ENCODE measurements around the gene RAVER2.
"Not testable (repeated sequence)": the region's sequence is repeated elsewhere in the genome, so short reads cannot be mapped to it uniquely, and the experiment has no call there.

RAVER2 gene

GRCh38 chr1:64744492-64745180 is at the start of gene RAVER2:
Gene RAVER2 (plus strand): TSS chr1:64745075. CDS start chr1:64745173, 98 bp downstream.
- peak; percentile 75 for DNase-seq (ENCODE audit: low read depth)
- TF ChIP-seq CTCF (IDR thresholded peaks at IDR 0.05; ENCODE audit: insufficient read depth, low read depth, low read length, missing control alignments): peak; percentile 44
- H3K4me3 ChIP-seq (ENCODE audit: low read length): peak within 1 kb of the TSS; percentile 76

GRCh38 chr1:64696879-64697278 is 48.0 kb upstream of the RAVER2 start:
- TF ChIP-seq CTCF (IDR thresholded peaks at IDR 0.05; ENCODE audit: insufficient read depth, low read depth, low read length, missing control alignments): no peak
- no peak overlapping the region for H3K4me3 ChIP-seq (ENCODE audit: low read length)
- no peak for DNase-seq (ENCODE audit: low read depth)

GRCh38 chr1:64699327-64699726 is 45.5 kb upstream of the RAVER2 start:
- no peak overlapping the region for H3K4me3 ChIP-seq (ENCODE audit: low read length)
- no peak for DNase-seq (ENCODE audit: low read depth)
- no peak for TF ChIP-seq CTCF (IDR thresholded peaks at IDR 0.05; ENCODE audit: insufficient read depth, low read depth, low read length, missing control alignments)

GRCh38 chr1:64701071-64701470 is 43.8 kb upstream of the RAVER2 start:
- no peak overlapping the region for H3K4me3 ChIP-seq (ENCODE audit: low read length)
- no peak for TF ChIP-seq CTCF (IDR thresholded peaks at IDR 0.05; ENCODE audit: insufficient read depth, low read depth, low read length, missing control alignments)
- peak; percentile 42 for DNase-seq (ENCODE audit: low read depth)

GRCh38 chr1:64701886-64702285 is 43.0 kb upstream of the RAVER2 start:
- no peak for TF ChIP-seq CTCF (IDR thresholded peaks at IDR 0.05; ENCODE audit: insufficient read depth, low read depth, low read length, missing control alignments)
- H3K4me3 ChIP-seq (ENCODE audit: low read length): no peak overlapping the region
- DNase-seq (ENCODE audit: low read depth): no peak

- DNase-seq (ENCODE audit: low read depth); H3K4me3 ChIP-seq (ENCODE audit: low read length): not testable (repeated sequence)
Observed at GRCh38 chr1:64702670-64703069, 42.2 kb upstream of the RAVER2 start.

- no peak for TF ChIP-seq CTCF (IDR thresholded peaks at IDR 0.05; ENCODE audit: insufficient read depth, low read depth, low read length, missing control alignments)
- peak; percentile 60 for DNase-seq (ENCODE audit: low read depth)
Observed at GRCh38 chr1:64703600-64703999, 41.3 kb upstream of the RAVER2 start.

More at GRCh38 chr1:64703600-64703999, 41.3 kb upstream of the RAVER2 start:
- no peak overlapping the region for H3K4me3 ChIP-seq (ENCODE audit: low read length)
